ENCODE measurements around the gene PUM1. TPM values are rescaled to one million over a fixed set of nuclear protein-coding genes. Genes with fewer than 3 reads are reported as not detected.

The PUM1 gene
- total and polyA plus RNA-seq, 4 donors: 18.1 to 49.2 (median 30.2) TPM

DNA sequence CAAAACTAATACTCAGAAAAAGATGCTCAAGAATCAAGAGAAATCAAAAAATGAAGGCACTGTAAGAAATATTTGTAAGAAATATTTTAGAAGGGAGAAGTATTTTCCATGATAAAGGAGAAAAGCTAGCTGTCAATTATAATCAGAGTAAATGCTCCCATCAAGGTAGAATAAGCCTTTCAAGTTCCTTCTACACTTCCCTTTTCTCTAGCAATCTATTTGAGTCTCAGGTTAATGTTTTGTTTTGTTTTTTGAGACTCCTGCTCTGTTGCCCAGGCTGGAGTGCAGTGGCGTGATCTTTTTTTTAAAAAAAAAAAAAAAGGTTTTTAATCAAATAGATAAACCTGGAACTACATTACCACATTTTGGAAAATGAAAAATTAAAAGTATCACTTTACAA, 33.3 kb downstream of the PUM1 start:
- H3K9ac ChIP-seq (ENCODE audit: low read depth in 1 of 2, low read length in 2 of 2): no peak overlapping the region
- TF ChIP-seq, protein P1, sequence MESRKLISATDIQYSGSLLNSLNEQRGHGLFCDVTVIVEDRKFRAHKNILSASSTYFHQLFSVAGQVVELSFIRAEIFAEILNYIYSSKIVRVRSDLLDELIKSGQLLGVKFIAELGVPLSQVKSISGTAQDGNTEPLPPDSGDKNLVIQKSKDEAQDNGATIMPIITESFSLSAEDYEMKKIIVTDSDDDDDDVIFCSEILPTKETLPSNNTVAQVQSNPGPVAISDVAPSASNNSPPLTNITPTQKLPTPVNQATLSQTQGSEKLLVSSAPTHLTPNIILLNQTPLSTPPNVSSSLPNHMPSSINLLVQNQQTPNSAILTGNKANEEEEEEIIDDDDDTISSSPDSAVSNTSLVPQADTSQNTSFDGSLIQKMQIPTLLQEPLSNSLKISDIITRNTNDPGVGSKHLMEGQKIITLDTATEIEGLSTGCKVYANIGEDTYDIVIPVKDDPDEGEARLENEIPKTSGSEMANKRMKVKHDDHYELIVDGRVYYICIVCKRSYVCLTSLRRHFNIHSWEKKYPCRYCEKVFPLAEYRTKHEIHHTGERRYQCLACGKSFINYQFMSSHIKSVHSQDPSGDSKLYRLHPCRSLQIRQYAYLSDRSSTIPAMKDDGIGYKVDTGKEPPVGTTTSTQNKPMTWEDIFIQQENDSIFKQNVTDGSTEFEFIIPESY (IDR thresholded peaks at IDR 0.05): no peak
- TF ChIP-seq TAF1 (conservative IDR thresholded peaks at IDR 0.05) (no peak), FOXA2 (IDR thresholded peaks at IDR 0.05) (no peak), HNF4G (IDR thresholded peaks at IDR 0.05) (no peak), RXRA (IDR thresholded peaks at IDR 0.05) (no peak), GABPA (IDR thresholded peaks at IDR 0.05 in 1 of 2, conservative IDR thresholded peaks at IDR 0.05 in 1 of 2) (no peak), EGR1 (IDR thresholded peaks at IDR 0.05; ENCODE audit: low read depth in 2 of 2) (no peak), SP1 (IDR thresholded peaks at IDR 0.05) (no peak), HNF4A (conservative IDR thresholded peaks at IDR 0.05) (no peak), JUND (IDR thresholded peaks at IDR 0.05) (no peak), RAD21 (IDR thresholded peaks at IDR 0.05) (no peak), NR2F2 (IDR thresholded peaks at IDR 0.05) (no peak), YY1 (IDR thresholded peaks at IDR 0.05) (no peak), FOXA1 (IDR thresholded peaks at IDR 0.05) (no peak)
- TF ChIP-seq, protein P2, sequence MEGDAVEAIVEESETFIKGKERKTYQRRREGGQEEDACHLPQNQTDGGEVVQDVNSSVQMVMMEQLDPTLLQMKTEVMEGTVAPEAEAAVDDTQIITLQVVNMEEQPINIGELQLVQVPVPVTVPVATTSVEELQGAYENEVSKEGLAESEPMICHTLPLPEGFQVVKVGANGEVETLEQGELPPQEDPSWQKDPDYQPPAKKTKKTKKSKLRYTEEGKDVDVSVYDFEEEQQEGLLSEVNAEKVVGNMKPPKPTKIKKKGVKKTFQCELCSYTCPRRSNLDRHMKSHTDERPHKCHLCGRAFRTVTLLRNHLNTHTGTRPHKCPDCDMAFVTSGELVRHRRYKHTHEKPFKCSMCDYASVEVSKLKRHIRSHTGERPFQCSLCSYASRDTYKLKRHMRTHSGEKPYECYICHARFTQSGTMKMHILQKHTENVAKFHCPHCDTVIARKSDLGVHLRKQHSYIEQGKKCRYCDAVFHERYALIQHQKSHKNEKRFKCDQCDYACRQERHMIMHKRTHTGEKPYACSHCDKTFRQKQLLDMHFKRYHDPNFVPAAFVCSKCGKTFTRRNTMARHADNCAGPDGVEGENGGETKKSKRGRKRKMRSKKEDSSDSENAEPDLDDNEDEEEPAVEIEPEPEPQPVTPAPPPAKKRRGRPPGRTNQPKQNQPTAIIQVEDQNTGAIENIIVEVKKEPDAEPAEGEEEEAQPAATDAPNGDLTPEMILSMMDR (IDR thresholded peaks at IDR 0.05; ENCODE audit: low read depth, low read length, missing input control): no peak
- TF ChIP-seq, protein P3, sequence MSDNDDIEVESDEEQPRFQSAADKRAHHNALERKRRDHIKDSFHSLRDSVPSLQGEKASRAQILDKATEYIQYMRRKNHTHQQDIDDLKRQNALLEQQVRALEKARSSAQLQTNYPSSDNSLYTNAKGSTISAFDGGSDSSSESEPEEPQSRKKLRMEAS (IDR thresholded peaks at IDR 0.05): no peak
- TF ChIP-seq, protein P4, sequence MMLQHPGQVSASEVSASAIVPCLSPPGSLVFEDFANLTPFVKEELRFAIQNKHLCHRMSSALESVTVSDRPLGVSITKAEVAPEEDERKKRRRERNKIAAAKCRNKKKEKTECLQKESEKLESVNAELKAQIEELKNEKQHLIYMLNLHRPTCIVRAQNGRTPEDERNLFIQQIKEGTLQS (IDR thresholded peaks at IDR 0.05): no peak
- TF ChIP-seq, protein P5, sequence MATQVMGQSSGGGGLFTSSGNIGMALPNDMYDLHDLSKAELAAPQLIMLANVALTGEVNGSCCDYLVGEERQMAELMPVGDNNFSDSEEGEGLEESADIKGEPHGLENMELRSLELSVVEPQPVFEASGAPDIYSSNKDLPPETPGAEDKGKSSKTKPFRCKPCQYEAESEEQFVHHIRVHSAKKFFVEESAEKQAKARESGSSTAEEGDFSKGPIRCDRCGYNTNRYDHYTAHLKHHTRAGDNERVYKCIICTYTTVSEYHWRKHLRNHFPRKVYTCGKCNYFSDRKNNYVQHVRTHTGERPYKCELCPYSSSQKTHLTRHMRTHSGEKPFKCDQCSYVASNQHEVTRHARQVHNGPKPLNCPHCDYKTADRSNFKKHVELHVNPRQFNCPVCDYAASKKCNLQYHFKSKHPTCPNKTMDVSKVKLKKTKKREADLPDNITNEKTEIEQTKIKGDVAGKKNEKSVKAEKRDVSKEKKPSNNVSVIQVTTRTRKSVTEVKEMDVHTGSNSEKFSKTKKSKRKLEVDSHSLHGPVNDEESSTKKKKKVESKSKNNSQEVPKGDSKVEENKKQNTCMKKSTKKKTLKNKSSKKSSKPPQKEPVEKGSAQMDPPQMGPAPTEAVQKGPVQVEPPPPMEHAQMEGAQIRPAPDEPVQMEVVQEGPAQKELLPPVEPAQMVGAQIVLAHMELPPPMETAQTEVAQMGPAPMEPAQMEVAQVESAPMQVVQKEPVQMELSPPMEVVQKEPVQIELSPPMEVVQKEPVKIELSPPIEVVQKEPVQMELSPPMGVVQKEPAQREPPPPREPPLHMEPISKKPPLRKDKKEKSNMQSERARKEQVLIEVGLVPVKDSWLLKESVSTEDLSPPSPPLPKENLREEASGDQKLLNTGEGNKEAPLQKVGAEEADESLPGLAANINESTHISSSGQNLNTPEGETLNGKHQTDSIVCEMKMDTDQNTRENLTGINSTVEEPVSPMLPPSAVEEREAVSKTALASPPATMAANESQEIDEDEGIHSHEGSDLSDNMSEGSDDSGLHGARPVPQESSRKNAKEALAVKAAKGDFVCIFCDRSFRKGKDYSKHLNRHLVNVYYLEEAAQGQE (IDR thresholded peaks at IDR 0.05): no peak
- 94% methylated on average over 1 of the region's 1 CpG for WGBS
- peaks cover 0 to 3% (median 1%) of the 10 kb centered on the region in 4 donors for H3K36me3 ChIP-seq (ENCODE audit: control insufficient read depth in 4 of 4, insufficient read depth in 3 of 4, low read depth in 1 of 4, low read length in 3 of 4)
- H3K27ac ChIP-seq (ENCODE audit: low read depth in 1 of 2, low read length in 2 of 2): no peak overlapping the region
- H3K4me1 ChIP-seq (ENCODE audit: control insufficient read depth in 4 of 4, insufficient read depth in 4 of 4, low read length in 3 of 4): peaks cover 9 to 22% (median 16%) of the 10 kb centered on the region in 4 donors
- no peaks in the 10 kb centered on the region for H3K9me3 ChIP-seq (ENCODE audit: control insufficient read depth in 4 of 4, low read length in 3 of 4)
- no peak overlapping the region for H3K4me3 ChIP-seq (ENCODE audit: low read depth in 1 of 3, low read length in 3 of 3)
- H3K27me3 ChIP-seq (ENCODE audit: control insufficient read depth in 4 of 4, insufficient read depth in 4 of 4, low read length in 3 of 4): no peaks in the 10 kb centered on the region
- no peak for DNase-seq (ENCODE audit: low spot score)
